ENCODE data around the gene MASTL. TPM values are rescaled to one million over a fixed set of nuclear protein-coding genes. Genes with fewer than 3 reads are reported as not detected.

The MASTL gene
- total and polyA plus RNA-seq, 2 experiments from 2014 or later = 28.2 to 43.1 TPM

DNA sequence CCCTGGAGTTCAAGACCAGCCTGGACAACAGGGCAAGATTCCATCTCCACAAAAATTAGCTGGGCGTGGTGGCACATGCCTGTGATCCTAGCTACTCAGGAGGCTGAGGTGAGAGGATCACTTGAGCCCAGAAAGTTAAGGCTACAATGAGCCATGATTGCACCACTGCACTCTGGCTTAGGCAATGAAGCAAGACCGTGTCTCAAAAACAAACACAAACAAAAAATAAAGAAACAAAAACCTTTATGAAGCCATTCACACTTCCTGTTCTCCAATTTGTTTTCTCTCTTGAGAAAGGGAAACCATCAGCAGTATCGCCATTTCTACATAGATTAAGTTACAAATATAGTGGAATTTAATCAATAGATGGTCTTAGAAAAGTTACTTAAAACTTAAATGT lies 20.8 kb upstream of the MASTL start:
- H3K27me3 Mint-ChIP-seq (ENCODE audit: insufficient read depth, low read depth, poor library complexity) = peaks cover 3% of the 10 kb centered on the region
- no peaks in the 10 kb centered on the region for H3K27me3 ChIP-seq (ENCODE audit: insufficient read depth)
- no peaks in the 10 kb centered on the region for H3F3A ChIP-seq (replicated peaks; ENCODE audit: low read depth)
- H3K9me2 ChIP-seq (ENCODE audit: insufficient read depth) = no peaks in the 10 kb centered on the region
- H2AFZ ChIP-seq = no peak overlapping the region
- no peak overlapping the region for H3K27ac Mint-ChIP-seq
- H3K36me3 ChIP-seq (ENCODE audit: insufficient read depth) = peaks cover 66% of the 10 kb centered on the region
- H3K4me3 Mint-ChIP-seq = no peak overlapping the region
- DNase-seq (ENCODE audit: low spot score) (no peak), ATAC-seq (no peak)
- 0 out of 2 replicates have a peak, but pooled peaks cover 4% of the 10 kb centered on the region for H3K79me2 ChIP-seq (replicated peaks; ENCODE audit: insufficient read depth)
- H4K20me1 ChIP-seq (replicated peaks; ENCODE audit: insufficient read depth) = peaks cover 12% of the 10 kb centered on the region
- H3K4me1 ChIP-seq (ENCODE audit: insufficient read depth) = no peaks in the 10 kb centered on the region
- H3K9me3 Mint-ChIP-seq = no peaks in the 10 kb centered on the region
- H3K4me3 ChIP-seq = no peak overlapping the region
- no peaks in the 10 kb centered on the region for H3K4me1 Mint-ChIP-seq
- no peak overlapping the region for H3K4me2 ChIP-seq
- TF ChIP-seq JUNB (IDR thresholded peaks at IDR 0.05; ENCODE audit: unreplicated experiment) = no peak
- TF ChIP-seq ZNF114 (CRISPR knock-in tag; IDR thresholded peaks at IDR 0.05) = no peak
- no peak for TF ChIP-seq STAT1 (IDR thresholded peaks at IDR 0.05; ENCODE audit: unreplicated experiment)
- no peak for TF ChIP-seq CREB1 (CRISPR knock-in tag; IDR thresholded peaks at IDR 0.05; ENCODE audit: low read depth)
- no peak for TF ChIP-seq ZNF331 (CRISPR knock-in tag; IDR thresholded peaks at IDR 0.05; ENCODE audit: low read depth)
- TF ChIP-seq, protein P1, sequence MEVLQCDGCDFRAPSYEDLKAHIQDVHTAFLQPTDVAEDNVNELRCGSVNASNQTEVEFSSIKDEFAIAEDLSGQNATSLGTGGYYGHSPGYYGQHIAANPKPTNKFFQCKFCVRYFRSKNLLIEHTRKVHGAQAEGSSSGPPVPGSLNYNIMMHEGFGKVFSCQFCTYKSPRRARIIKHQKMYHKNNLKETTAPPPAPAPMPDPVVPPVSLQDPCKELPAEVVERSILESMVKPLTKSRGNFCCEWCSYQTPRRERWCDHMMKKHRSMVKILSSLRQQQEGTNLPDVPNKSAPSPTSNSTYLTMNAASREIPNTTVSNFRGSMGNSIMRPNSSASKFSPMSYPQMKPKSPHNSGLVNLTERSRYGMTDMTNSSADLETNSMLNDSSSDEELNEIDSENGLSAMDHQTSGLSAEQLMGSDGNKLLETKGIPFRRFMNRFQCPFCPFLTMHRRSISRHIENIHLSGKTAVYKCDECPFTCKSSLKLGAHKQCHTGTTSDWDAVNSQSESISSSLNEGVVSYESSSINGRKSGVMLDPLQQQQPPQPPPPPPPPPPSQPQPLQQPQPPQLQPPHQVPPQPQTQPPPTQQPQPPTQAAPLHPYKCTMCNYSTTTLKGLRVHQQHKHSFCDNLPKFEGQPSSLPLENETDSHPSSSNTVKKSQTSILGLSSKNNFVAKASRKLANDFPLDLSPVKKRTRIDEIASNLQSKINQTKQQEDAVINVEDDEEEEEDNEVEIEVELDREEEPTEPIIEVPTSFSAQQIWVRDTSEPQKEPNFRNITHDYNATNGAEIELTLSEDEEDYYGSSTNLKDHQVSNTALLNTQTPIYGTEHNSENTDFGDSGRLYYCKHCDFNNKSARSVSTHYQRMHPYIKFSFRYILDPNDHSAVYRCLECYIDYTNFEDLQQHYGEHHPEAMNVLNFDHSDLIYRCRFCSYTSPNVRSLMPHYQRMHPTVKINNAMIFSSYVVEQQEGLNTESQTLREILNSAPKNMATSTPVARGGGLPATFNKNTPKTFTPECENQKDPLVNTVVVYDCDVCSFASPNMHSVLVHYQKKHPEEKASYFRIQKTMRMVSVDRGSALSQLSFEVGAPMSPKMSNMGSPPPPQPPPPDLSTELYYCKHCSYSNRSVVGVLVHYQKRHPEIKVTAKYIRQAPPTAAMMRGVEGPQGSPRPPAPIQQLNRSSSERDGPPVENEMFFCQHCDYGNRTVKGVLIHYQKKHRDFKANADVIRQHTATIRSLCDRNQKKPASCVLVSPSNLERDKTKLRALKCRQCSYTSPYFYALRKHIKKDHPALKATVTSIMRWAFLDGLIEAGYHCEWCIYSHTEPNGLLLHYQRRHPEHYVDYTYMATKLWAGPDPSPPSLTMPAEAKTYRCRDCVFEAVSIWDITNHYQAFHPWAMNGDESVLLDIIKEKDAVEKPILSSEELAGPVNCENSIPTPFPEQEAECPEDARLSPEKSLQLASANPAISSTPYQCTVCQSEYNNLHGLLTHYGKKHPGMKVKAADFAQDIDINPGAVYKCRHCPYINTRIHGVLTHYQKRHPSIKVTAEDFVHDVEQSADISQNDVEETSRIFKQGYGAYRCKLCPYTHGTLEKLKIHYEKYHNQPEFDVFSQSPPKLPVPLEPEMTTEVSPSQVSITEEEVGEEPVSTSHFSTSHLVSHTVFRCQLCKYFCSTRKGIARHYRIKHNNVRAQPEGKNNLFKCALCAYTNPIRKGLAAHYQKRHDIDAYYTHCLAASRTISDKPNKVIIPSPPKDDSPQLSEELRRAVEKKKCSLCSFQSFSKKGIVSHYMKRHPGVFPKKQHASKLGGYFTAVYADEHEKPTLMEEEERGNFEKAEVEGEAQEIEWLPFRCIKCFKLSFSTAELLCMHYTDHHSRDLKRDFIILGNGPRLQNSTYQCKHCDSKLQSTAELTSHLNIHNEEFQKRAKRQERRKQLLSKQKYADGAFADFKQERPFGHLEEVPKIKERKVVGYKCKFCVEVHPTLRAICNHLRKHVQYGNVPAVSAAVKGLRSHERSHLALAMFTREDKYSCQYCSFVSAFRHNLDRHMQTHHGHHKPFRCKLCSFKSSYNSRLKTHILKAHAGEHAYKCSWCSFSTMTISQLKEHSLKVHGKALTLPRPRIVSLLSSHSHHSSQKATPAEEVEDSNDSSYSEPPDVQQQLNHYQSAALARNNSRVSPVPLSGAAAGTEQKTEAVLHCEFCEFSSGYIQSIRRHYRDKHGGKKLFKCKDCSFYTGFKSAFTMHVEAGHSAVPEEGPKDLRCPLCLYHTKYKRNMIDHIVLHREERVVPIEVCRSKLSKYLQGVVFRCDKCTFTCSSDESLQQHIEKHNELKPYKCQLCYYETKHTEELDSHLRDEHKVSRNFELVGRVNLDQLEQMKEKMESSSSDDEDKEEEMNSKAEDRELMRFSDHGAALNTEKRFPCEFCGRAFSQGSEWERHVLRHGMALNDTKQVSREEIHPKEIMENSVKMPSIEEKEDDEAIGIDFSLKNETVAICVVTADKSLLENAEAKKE (CRISPR knock-in tag; IDR thresholded peaks at IDR 0.05) = no peak
- no peak for TF ChIP-seq EZH2 (IDR thresholded peaks at IDR 0.05; ENCODE audit: low read depth, unreplicated experiment)
- H3K27ac ChIP-seq (ENCODE audit: low read depth) = no peak overlapping the region
- peaks cover 56% of the 10 kb centered on the region for H3K36me3 Mint-ChIP-seq (ENCODE audit: low read depth)

- Mint-ChIP-seq H3K9me3 (no peaks in the 10 kb centered on the region), H3K27ac (no peak overlapping the region), H3K27me3 (ENCODE audit: insufficient read depth, low read depth, poor library complexity) (peaks cover 2% of the 10 kb centered on the region), H3K36me3 (ENCODE audit: low read depth) (peaks cover 45% of the 10 kb centered on the region), H3K4me1 (no peaks in the 10 kb centered on the region), H3K4me3 (no peak overlapping the region)
- Histone ChIP-seq H3K79me2 (replicated peaks; ENCODE audit: insufficient read depth) (peaks cover 5% of the 10 kb centered on the region; the same call in 1 of the 2 replicates), H3K36me3 (ENCODE audit: insufficient read depth) (peaks cover 43% of the 10 kb centered on the region), H2AFZ (no peak overlapping the region), H3K4me2 (no peak overlapping the region), H3K27me3 (ENCODE audit: insufficient read depth) (no peaks in the 10 kb centered on the region), H3K9me2 (ENCODE audit: insufficient read depth) (no peaks in the 10 kb centered on the region), H3F3A (replicated peaks; ENCODE audit: low read depth) (no peaks in the 10 kb centered on the region), H4K20me1 (replicated peaks; ENCODE audit: insufficient read depth) (peaks cover 3% of the 10 kb centered on the region; the same call in 1 of the 2 replicates), H3K4me1 (ENCODE audit: insufficient read depth) (no peaks in the 10 kb centered on the region), H3K4me3 (no peak overlapping the region), H3K27ac (ENCODE audit: low read depth) (no peak overlapping the region)
- DNase-seq (ENCODE audit: low spot score) (no peak), ATAC-seq (no peak)
- TF ChIP-seq STAT1 (IDR thresholded peaks at IDR 0.05; ENCODE audit: unreplicated experiment) (no peak), JUNB (IDR thresholded peaks at IDR 0.05; ENCODE audit: unreplicated experiment) (no peak), ZNF331 (CRISPR knock-in tag; IDR thresholded peaks at IDR 0.05; ENCODE audit: low read depth) (no peak), CREB1 (CRISPR knock-in tag; IDR thresholded peaks at IDR 0.05; ENCODE audit: low read depth) (no peak), CTCF (conservative IDR thresholded peaks at IDR 0.05; ENCODE audit: low read depth in 2 of 2) (no peak), NANOG (IDR thresholded peaks at IDR 0.05; ENCODE audit: borderline replicate concordance) (no peak), EZH2 (IDR thresholded peaks at IDR 0.05; ENCODE audit: low read depth, unreplicated experiment) (no peak), POLR2AphosphoS5 (IDR thresholded peaks at IDR 0.05; ENCODE audit: low read depth) (no peak), EZH2phosphoT487 (IDR thresholded peaks at IDR 0.05; ENCODE audit: unreplicated experiment) (no peak), ZNF114 (CRISPR knock-in tag; IDR thresholded peaks at IDR 0.05) (no peak)
- TF ChIP-seq, protein P2, sequence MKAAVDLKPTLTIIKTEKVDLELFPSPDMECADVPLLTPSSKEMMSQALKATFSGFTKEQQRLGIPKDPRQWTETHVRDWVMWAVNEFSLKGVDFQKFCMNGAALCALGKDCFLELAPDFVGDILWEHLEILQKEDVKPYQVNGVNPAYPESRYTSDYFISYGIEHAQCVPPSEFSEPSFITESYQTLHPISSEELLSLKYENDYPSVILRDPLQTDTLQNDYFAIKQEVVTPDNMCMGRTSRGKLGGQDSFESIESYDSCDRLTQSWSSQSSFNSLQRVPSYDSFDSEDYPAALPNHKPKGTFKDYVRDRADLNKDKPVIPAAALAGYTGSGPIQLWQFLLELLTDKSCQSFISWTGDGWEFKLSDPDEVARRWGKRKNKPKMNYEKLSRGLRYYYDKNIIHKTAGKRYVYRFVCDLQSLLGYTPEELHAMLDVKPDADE (IDR thresholded peaks at IDR 0.05) = no peak
Observed at GRCh38 chr10:27138277-27138676, 16.9 kb upstream of the MASTL start.

Data from GM23338 (cell line).